Vagina (tissue), 2 donors: ENCODE results near the gene PCNX2. TPM values are rescaled to one million over a fixed set of nuclear protein-coding genes. Genes with fewer than 3 reads are reported as not detected.

Experiments used
- DNase-seq, 2 donors: peaks; one replicate each; pipeline ENCODE4 v3.0.0-alpha.2; 2017; ENCODE audit errors: extremely low spot score in 2 of 2
- H3K27ac ChIP-seq: fragments of 200-600 bp; sonication (generic); one replicate; pipeline ENCODE4 v1.5.1; 2019
- H3K27me3 ChIP-seq: fragments of 200-600 bp; sonication (generic); one replicate; pipeline ENCODE4 v1.5.1; 2019
- H3K36me3 ChIP-seq, 2 donors: fragments of 200-600 bp; sonication (generic); one replicate each; pipeline ENCODE4 v1.5.1; 2017 to 2019
- H3K4me1 ChIP-seq: fragments of 200-600 bp; sonication (generic); one replicate; pipeline ENCODE4 v1.5.1; 2019
- H3K4me3 ChIP-seq, 2 donors: fragments of 200-600 bp; sonication (generic); 1 replicate in 1 of 2; 2 replicates in 1 of 2; pipeline ENCODE4 v1.5.1; 2016 to 2019
- H3K9me3 ChIP-seq: fragments of 200-600 bp; sonication (generic); one replicate; pipeline ENCODE4 v1.5.1; 2019
- CTCF ChIP-seq, 3 experiments: fragments of 450-650 bp in 2 of 3; fragments of 200-600 bp in 1 of 3; sonication (generic) in 1 of 3; IDR thresholded peaks; one replicate each; pipeline ENCODE4 v1.5.1; 2017 to 2019; ENCODE audit warnings: antibody characterized with exemption in 3 of 3, mild to moderate bottlenecking in 2 of 3, moderate library complexity in 2 of 3
- POLR2A ChIP-seq, 2 donors: fragments of 450-650 bp; IDR thresholded peaks; one replicate each; pipeline ENCODE4 v1.6.1; 2017; ENCODE audit warnings: antibody characterized with exemption in 2 of 2, mild to moderate bottlenecking in 2 of 2, moderate library complexity in 2 of 2
- POLR2AphosphoS5 ChIP-seq, 2 donors: sonication (generic); formaldehyde crosslinking; IDR thresholded peaks; one replicate each; pipeline ENCODE4 v1.9.0; 2017; ENCODE audit warnings: antibody characterized with exemption in 2 of 2, mild to moderate bottlenecking in 2 of 2, low read depth in 1 of 2; ENCODE audit not compliant: insufficient read depth in 1 of 2
- intact Hi-C: fragments of 100-400 bp; cut with DNase I; formaldehyde crosslinking; loops from one replicate; pipeline ENCODE4 v1.15.1; 2023
- total RNA-seq: library from RNA; depleted of rRNA; stranded (reverse); fragments of >200 nt; gene quantifications from one replicate; pipeline ENCODE4 v1.2.3, GENCODE V29; 2016

PCNX2 gene
- total RNA-seq, 1 donor from 2014 or later: 29.2 TPM

- TF ChIP-seq POLR2A (IDR thresholded peaks at IDR 0.05): no peak
- TF ChIP-seq CTCF (IDR thresholded peaks at IDR 0.05): no peak
- TF ChIP-seq POLR2AphosphoS5 (IDR thresholded peaks at IDR 0.05; ENCODE audit: insufficient read depth in 1 of 2, low read depth in 1 of 2): no peak
- H3K9me3 ChIP-seq: peaks cover 6% of the 10 kb centered on the region
- H3K27ac ChIP-seq: no peak overlapping the region
- H3K4me3 ChIP-seq: no peak overlapping the region
- H3K4me1 ChIP-seq: no peaks in the 10 kb centered on the region
- intact Hi-C loops: no loop called here
- DNase-seq: no peak
- H3K27me3 ChIP-seq: no peaks in the 10 kb centered on the region
- peaks cover 0 to 16% of the 10 kb centered on the region in 2 donors for H3K36me3 ChIP-seq
Observed at GRCh38 chr1:233193741-233194140, 101.8 kb downstream of the PCNX2 start.

GRCh38 chr1:233190987-233191386, 104.5 kb downstream of the PCNX2 start:
- TF ChIP-seq CTCF (IDR thresholded peaks at IDR 0.05) (no peak), POLR2AphosphoS5 (IDR thresholded peaks at IDR 0.05; ENCODE audit: insufficient read depth in 1 of 2, low read depth in 1 of 2) (no peak), POLR2A (IDR thresholded peaks at IDR 0.05) (no peak)
- no peak for DNase-seq
- Histone ChIP-seq H3K4me3 (no peak overlapping the region), H3K27me3 (no peaks in the 10 kb centered on the region), H3K27ac (no peak overlapping the region), H3K4me1 (no peaks in the 10 kb centered on the region), H3K36me3 (peaks cover 0 to 8% of the 10 kb centered on the region in 2 donors), H3K9me3 (peaks cover 6% of the 10 kb centered on the region)
- intact Hi-C loops: no loop called here

- TF ChIP-seq POLR2AphosphoS5 (IDR thresholded peaks at IDR 0.05; ENCODE audit: insufficient read depth in 1 of 2, low read depth in 1 of 2) (no peak), POLR2A (IDR thresholded peaks at IDR 0.05) (no peak), CTCF (IDR thresholded peaks at IDR 0.05) (no peak)
- intact Hi-C loops: no loop called here
- Histone ChIP-seq H3K4me3 (no peak overlapping the region), H3K4me1 (no peaks in the 10 kb centered on the region), H3K27me3 (no peaks in the 10 kb centered on the region), H3K36me3 (no peaks in the 10 kb centered on the region), H3K9me3 (no peaks in the 10 kb centered on the region), H3K27ac (no peak overlapping the region)
- DNase-seq: no peak
Observed at GRCh38 chr1:233189526-233189925, 106.0 kb downstream of the PCNX2 start.

- H3K27me3 ChIP-seq: no peaks in the 10 kb centered on the region
- no peaks in the 10 kb centered on the region for H3K36me3 ChIP-seq
- no peak overlapping the region for H3K4me3 ChIP-seq
- H3K9me3 ChIP-seq: no peaks in the 10 kb centered on the region
- H3K4me1 ChIP-seq: no peaks in the 10 kb centered on the region
- intact Hi-C loops: no loop called here
- TF ChIP-seq POLR2A (IDR thresholded peaks at IDR 0.05): no peak
- TF ChIP-seq POLR2AphosphoS5 (IDR thresholded peaks at IDR 0.05; ENCODE audit: insufficient read depth in 1 of 2, low read depth in 1 of 2): no peak
- TF ChIP-seq CTCF (IDR thresholded peaks at IDR 0.05): no peak
- DNase-seq: no peak
- no peak overlapping the region for H3K27ac ChIP-seq
Observed at GRCh38 chr1:233188061-233188460, 107.5 kb downstream of the PCNX2 start.

- DNase-seq: no peak
- Histone ChIP-seq H3K4me3 (no peak overlapping the region), H3K27me3 (no peaks in the 10 kb centered on the region), H3K36me3 (peaks cover 0 to 2% of the 10 kb centered on the region in 2 donors), H3K9me3 (no peaks in the 10 kb centered on the region), H3K4me1 (no peaks in the 10 kb centered on the region), H3K27ac (no peak overlapping the region)
- intact Hi-C loops: no loop called here
- TF ChIP-seq POLR2A (IDR thresholded peaks at IDR 0.05) (no peak), POLR2AphosphoS5 (IDR thresholded peaks at IDR 0.05; ENCODE audit: insufficient read depth in 1 of 2, low read depth in 1 of 2) (no peak), CTCF (IDR thresholded peaks at IDR 0.05) (no peak)
Observed at GRCh38 chr1:233183226-233184020, 112.1 kb downstream of the PCNX2 start.
